ENCODE data around the gene INTS11.

GRCh38 chr1:1306661-1307260 lies 17.7 kb downstream of the INTS11 start:
- no peak for TF ChIP-seq POLR2A (IDR thresholded peaks at IDR 0.05)
- no peak for TF ChIP-seq CTCF (IDR thresholded peaks at IDR 0.05)
